IMR-90 (cell line): ENCODE results near the gene PRKAR1B.

ENCODE experiments used
- BHLHE40 ChIP-seq: fragments of 150-350 bp; IDR thresholded peaks from 2 replicates; pipeline ENCODE4 v1.6.1; 2016; ENCODE audit warnings: mild to moderate bottlenecking, low read depth, low read length
- CEBPB ChIP-seq: IDR thresholded peaks from 2 replicates; pipeline ENCODE4 v1.6.1; 2012; ENCODE audit warnings: low read depth, low read length, improper control_type of control experiment
- CTCF ChIP-seq: conservative IDR thresholded peaks from 2 replicates; pipeline ENCODE4 v1.5.1; 2012; ENCODE audit warnings: mild to moderate bottlenecking, low read depth, low read length, improper control_type of control experiment
- ELK1 ChIP-seq: fragments of 150-350 bp; IDR thresholded peaks from 2 replicates; pipeline ENCODE4 v1.6.1; 2016; ENCODE audit warnings: low read depth, mild to moderate bottlenecking, low read length, moderate library complexity, borderline replicate concordance
- FOS ChIP-seq: fragments of 150-350 bp; IDR thresholded peaks from 2 replicates; pipeline ENCODE4 v1.6.1; 2016; ENCODE audit warnings: low read depth, low read length
- MAZ ChIP-seq: IDR thresholded peaks from 2 replicates; pipeline ENCODE4 v1.6.1; 2012; ENCODE audit warnings: low read depth, mild to moderate bottlenecking, low read length, improper control_type of control experiment, moderate library complexity, borderline replicate concordance
- MXI1 ChIP-seq: IDR thresholded peaks from 2 replicates; pipeline ENCODE4 v1.6.1; 2012; ENCODE audit warnings: low read depth, mild to moderate bottlenecking, low read length, moderate library complexity, borderline replicate concordance
- NFE2L2 ChIP-seq: fragments of 150-350 bp; IDR thresholded peaks from 2 replicates; pipeline ENCODE4 v1.6.1; 2016; ENCODE audit warnings: low read depth, mild to moderate bottlenecking, low read length
- POLR2A ChIP-seq: IDR thresholded peaks from 2 replicates; pipeline ENCODE4 v1.6.1; 2012; ENCODE audit warnings: mild to moderate bottlenecking, low read depth, low read length
- RCOR1 ChIP-seq: IDR thresholded peaks from 2 replicates; pipeline ENCODE4 v1.6.1; 2012; ENCODE audit warnings: mild to moderate bottlenecking, low read length, improper control_type of control experiment; ENCODE audit not compliant: insufficient replicate concordance
- USF2 ChIP-seq: fragments of 150-350 bp; IDR thresholded peaks from 2 replicates; pipeline ENCODE4 v1.6.1; 2017; ENCODE audit warnings: mild to moderate bottlenecking, antibody characterized with exemption, low read length, low read depth

GRCh38 chr7:611281-611810, 115.7 kb downstream of the PRKAR1B start:
- TF ChIP-seq CTCF = no peak
- no peak for TF ChIP-seq POLR2A
- no peak for TF ChIP-seq USF2
- TF ChIP-seq ELK1 = no peak
- TF ChIP-seq MXI1 = no peak
- TF ChIP-seq CEBPB = no peak
- TF ChIP-seq MAZ = no peak
- no peak for TF ChIP-seq BHLHE40
- no peak for TF ChIP-seq NFE2L2
- no peak for TF ChIP-seq FOS
- no peak for TF ChIP-seq RCOR1
